CD4-positive, alpha-beta T cell (primary cell): ENCODE results near the gene STAC2. TPM values are rescaled to one million over a fixed set of nuclear protein-coding genes. Genes with fewer than 3 reads are reported as not detected.

Experiments used
- ATAC-seq: fragments of 200-7000 bp; cut with Tn5 transposase; one replicate; pipeline ENCODE4 v1.10.0; 2022; ENCODE audit warnings: mild to moderate bottlenecking; ENCODE audit not compliant: poor library complexity
- CTCF ChIA-PET: fragments of 350-600 bp; sonication (Branson Sonifier 250); formaldehyde crosslinking; loops from one replicate; lab custom pipeline; 2021; ENCODE audit warnings: antibody characterized with exemption, inconsistent platforms; lab: Charles Lee
- POLR2A ChIA-PET: fragments of 350-600 bp; sonication (Branson Sonifier 250); formaldehyde crosslinking; loops from one replicate; lab custom pipeline; 2021; ENCODE audit warnings: antibody characterized with exemption, inconsistent platforms; lab: Charles Lee
- DNase-seq, 14 experiments: peaks; one replicate each; pipeline ENCODE4 v3.0.0-alpha.2; 2013 to 2020; ENCODE audit warnings: mixed read lengths in 2 of 14
- H3K27ac ChIP-seq, 2 donors: one replicate each; pipeline versions ENCODE4 v1.5.1 to v1.7.0; 2013; ENCODE audit warnings: low read length in 2 of 2, low read depth in 1 of 2, mild to moderate bottlenecking in 1 of 2
- H3K27me3 ChIP-seq, 2 experiments: 1 replicate in 1 of 2; 2 replicates in 1 of 2; pipeline versions ENCODE4 v1.6.1 to v1.7.0; 2013; ENCODE audit warnings: low read length in 2 of 2, control low read depth in 1 of 2, mild to moderate bottlenecking in 1 of 2, moderate library complexity in 1 of 2; ENCODE audit not compliant: insufficient read depth in 2 of 2, control insufficient read depth in 1 of 2
- H3K36me3 ChIP-seq: one replicate; pipeline ENCODE4 v1.6.1; 2013; ENCODE audit warnings: low read length, control low read depth; ENCODE audit not compliant: insufficient read depth
- H3K4me1 ChIP-seq: one replicate; pipeline ENCODE4 v1.6.1; 2013; ENCODE audit warnings: low read length, control low read depth; ENCODE audit not compliant: insufficient read depth
- H3K4me3 ChIP-seq: one replicate; pipeline ENCODE4 v1.5.1; 2013; ENCODE audit warnings: mild to moderate bottlenecking, low read length, moderate library complexity
- H3K9me3 ChIP-seq, 2 experiments: 1 replicate in 1 of 2; 2 replicates in 1 of 2; pipeline versions ENCODE4 v1.6.1 to v1.7.0; 2013; ENCODE audit warnings: low read length in 2 of 2, mild to moderate bottlenecking in 2 of 2, control low read depth in 1 of 2, moderate library complexity in 1 of 2; ENCODE audit not compliant: control insufficient read depth in 1 of 2, insufficient read depth in 1 of 2
- H3K27ac Mint-ChIP-seq: one replicate; pipeline ENCODE4 v1.8.0; 2020; ENCODE audit warnings: mixed read lengths
- H3K27me3 Mint-ChIP-seq: one replicate; pipeline ENCODE4 v1.8.0; 2021; ENCODE audit warnings: mixed read lengths
- H3K36me3 Mint-ChIP-seq: one replicate; pipeline ENCODE4 v1.8.0; 2021; ENCODE audit warnings: low read depth, mixed read lengths
- H3K4me1 Mint-ChIP-seq: one replicate; pipeline ENCODE4 v1.8.0; 2021; ENCODE audit warnings: low read depth, mixed read lengths
- H3K4me3 Mint-ChIP-seq: one replicate; pipeline ENCODE4 v1.8.0; 2020; ENCODE audit warnings: mild to moderate bottlenecking, mixed read lengths
- H3K9me3 Mint-ChIP-seq: one replicate; pipeline ENCODE4 v1.8.0; 2020; ENCODE audit warnings: mixed read lengths
- CTCF ChIP-seq: fragments of 200-600 bp; IDR thresholded peaks from one replicate; pipeline ENCODE4 v1.8.0; 2022; ENCODE audit warnings: antibody characterized with exemption, mild to moderate bottlenecking
- intact Hi-C, 2 experiments: fragments of 100-400 bp; cut with DNase I in 1 of 2; cut with micrococcal nuclease in 1 of 2; formaldehyde crosslinking; loops; one replicate each; pipeline versions ENCODE4 v1.15.1 to v1.9.0; 2023 to 2025; cut with DNase I, micrococcal nuclease
- total RNA-seq, 174 experiments: library from RNA in 2 of 174; stranded (reverse) in 2 of 174; gene quantifications; one replicate each; pipeline ENCODE4 v1.2.3 and lab custom pipeline; 2021 to 2026

Gene STAC2
- total RNA-seq, 2 experiments from 2014 or later = not detected

GRCh38 chr17:39187152-39187830 is 38.5 kb downstream of the STAC2 start:
- POLR2A ChIA-PET = no interaction called here
- CTCF ChIA-PET = no interaction called here
- DNase-seq (no peak), ATAC-seq (no peak)
- Mint-ChIP-seq H3K4me3 (no peak overlapping the region), H3K36me3 (peaks cover 43% of the 10 kb centered on the region), H3K9me3 (no peaks in the 10 kb centered on the region), H3K4me1 (peaks cover 1% of the 10 kb centered on the region), H3K27me3 (no peaks in the 10 kb centered on the region), H3K27ac (no peak overlapping the region)
- H3K27ac ChIP-seq = no peak overlapping the region
- H3K4me3 ChIP-seq = no peak overlapping the region
- no peaks in the 10 kb centered on the region for H3K4me1 ChIP-seq
- peaks cover 65% of the 10 kb centered on the region for H3K36me3 ChIP-seq
- no peaks in the 10 kb centered on the region for H3K27me3 ChIP-seq
- intact Hi-C loops = no loop called here
- H3K9me3 ChIP-seq = no peaks in the 10 kb centered on the region
- TF ChIP-seq CTCF = no peak

- DNase-seq (no peak), ATAC-seq (no peak)
- Histone ChIP-seq H3K9me3 (no peaks in the 10 kb centered on the region), H3K4me1 (no peaks in the 10 kb centered on the region), H3K27me3 (no peaks in the 10 kb centered on the region), H3K36me3 (peaks cover 58% of the 10 kb centered on the region), H3K4me3 (no peak overlapping the region), H3K27ac (no peak overlapping the region)
- no peak overlapping the region for H3K27ac Mint-ChIP-seq
- no peaks in the 10 kb centered on the region for H3K27me3 Mint-ChIP-seq
- TF ChIP-seq CTCF = no peak
- ChIA-PET POLR2A (no interaction called here), CTCF (interaction anchor here (1.1 kb wide), 1 partner anchor 22 kb away, joined by 4 read pairs; no protein-coding TSS in a partner anchor)
- no peaks in the 10 kb centered on the region for H3K4me1 Mint-ChIP-seq
- H3K9me3 Mint-ChIP-seq = no peaks in the 10 kb centered on the region
- H3K36me3 Mint-ChIP-seq = peaks cover 41% of the 10 kb centered on the region
- H3K4me3 Mint-ChIP-seq = no peak overlapping the region
- intact Hi-C loops = no loop called here
These were observed 39.2 kb downstream of the STAC2 start for GRCh38 chr17:39186481-39187002.

- Histone ChIP-seq H3K27ac (no peak overlapping the region), H3K4me3 (no peak overlapping the region), H3K36me3 (peaks cover 47% of the 10 kb centered on the region), H3K27me3 (no peaks in the 10 kb centered on the region), H3K9me3 (no peaks in the 10 kb centered on the region), H3K4me1 (no peaks in the 10 kb centered on the region)
- Mint-ChIP-seq H3K4me3 (no peak overlapping the region), H3K9me3 (no peaks in the 10 kb centered on the region), H3K27ac (no peak overlapping the region), H3K27me3 (no peaks in the 10 kb centered on the region), H3K4me1 (no peaks in the 10 kb centered on the region), H3K36me3 (peaks cover 47% of the 10 kb centered on the region)
- no peak for DNase-seq
- TF ChIP-seq CTCF = no peak
- CTCF ChIA-PET = interaction anchor here (1.1 kb wide), 1 partner anchor 9 kb away, joined by 4 read pairs; no protein-coding TSS in a partner anchor
- intact Hi-C loops = no loop called here
- ATAC-seq = no peak
- POLR2A ChIA-PET = interaction anchor here (0.8 kb wide), 1 partner anchor 16 kb away, joined by 3 read pairs; no protein-coding TSS in a partner anchor
These were observed 42.0 kb downstream of the STAC2 start for GRCh38 chr17:39183720-39184119.
